Measurements from ENCODE around the gene PLCG2. TPM values are rescaled to one million over a fixed set of nuclear protein-coding genes. Genes with fewer than 3 reads are reported as not detected.

PLCG2 gene
- 2.9 to 4.0 TPM (median 3.8 TPM) in 5 replicates for total RNA-seq (2022; extraction: Qiagen RNA extraction)

DNA sequence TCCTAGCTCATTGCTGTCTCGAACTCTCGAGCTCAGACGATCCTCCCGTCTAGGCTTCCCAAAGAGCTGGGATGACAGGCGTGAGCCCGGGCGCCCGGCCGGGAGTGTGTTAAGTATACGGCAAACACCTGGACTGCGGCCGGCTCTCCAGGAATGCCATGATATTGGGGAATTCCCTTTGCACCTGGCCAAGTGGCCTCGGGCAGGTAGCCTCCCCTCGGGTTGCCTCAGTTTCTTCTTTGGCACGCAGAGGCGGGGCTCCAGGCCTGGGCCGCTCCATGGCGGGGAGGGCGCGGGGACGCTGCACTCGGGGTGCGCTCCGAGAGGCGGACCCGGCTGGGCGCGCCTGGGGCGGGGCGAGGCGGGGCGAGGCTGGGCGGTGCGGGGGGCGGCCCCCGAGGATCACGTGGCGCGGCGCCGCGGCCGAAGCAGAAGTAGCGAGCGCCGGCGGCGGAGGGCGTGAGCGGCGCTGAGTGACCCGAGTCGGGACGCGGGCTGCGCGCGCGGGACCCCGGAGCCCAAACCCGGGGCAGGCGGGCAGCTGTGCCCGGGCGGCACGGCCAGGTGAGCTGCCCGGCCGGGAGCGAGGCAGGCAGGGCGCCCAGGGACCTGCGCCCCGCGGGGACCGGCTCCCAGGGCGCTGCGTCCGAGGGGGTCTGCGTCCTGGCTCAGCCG lies at the start of gene PLCG2:
PLCG2 (plus strand) TSS at position 431 of the 675 bp plus-strand sequence. CDS start 6,699 bp downstream, outside the sequence.

DNA sequence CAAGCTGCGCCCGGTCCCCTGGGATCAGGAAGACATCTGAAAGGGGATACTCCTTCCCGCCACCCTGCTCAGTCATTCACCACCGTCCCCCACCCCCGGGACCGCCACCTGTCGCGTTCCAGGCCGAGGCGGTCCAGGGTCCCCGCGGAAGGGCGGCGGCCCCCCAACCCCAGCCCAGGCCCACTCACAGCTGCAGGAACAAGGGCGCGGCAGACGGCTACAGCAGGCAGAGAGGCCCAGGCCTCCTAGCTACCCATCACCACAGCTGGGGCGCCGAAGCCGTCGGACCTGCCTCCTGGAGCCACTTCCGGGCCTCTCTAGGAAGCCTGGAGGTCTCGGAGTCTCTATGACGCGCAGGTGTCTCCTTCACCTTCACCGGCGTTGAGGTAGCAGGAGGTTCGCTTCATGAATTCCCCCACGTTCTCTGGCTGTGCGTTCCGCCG lies 232.1 kb downstream of the PLCG2 start, which contains the start of gene SDR42E1:
SDR42E1 (minus strand) TSS at position 272 of the 443 bp plus-strand sequence. CDS start 10,612 bp downstream, outside the sequence.

Other genes starting within 250 kb of the PLCG2 start
- gene SDR42E1, start 232.2 kb downstream of the PLCG2 start, total RNA-seq (2022; extraction: Qiagen RNA extraction), result 0.95 to 1.7 TPM (median 1.6 TPM) in 5 replicates